ENCODE data around the gene MTR.

Gene MTR

GRCh38 chr1:236862615-236863211, 67.6 kb downstream of the MTR start:
- Histone ChIP-seq H3K4me3 (ENCODE audit: low read length) (no peak overlapping the region), H2AFZ (ENCODE audit: low read depth, low read length) (no peak overlapping the region), H3K27me3 (ENCODE audit: low read depth, low read length) (no peaks in the 10 kb centered on the region), H3K36me3 (replicated peaks; ENCODE audit: low read depth, low read length) (peaks cover 65% of the 10 kb centered on the region), H3K4me1 (ENCODE audit: low read length) (no peaks in the 10 kb centered on the region), H4K20me1 (ENCODE audit: insufficient read depth, low read length) (no peaks in the 10 kb centered on the region), H3K9me3 (ENCODE audit: insufficient read depth, low read length) (no peaks in the 10 kb centered on the region), H3K9ac (ENCODE audit: low read length) (no peak overlapping the region), H3K79me2 (ENCODE audit: low read length) (no peaks in the 10 kb centered on the region), H3K4me2 (ENCODE audit: low read length) (no peak overlapping the region), H3K27ac (ENCODE audit: low read length) (no peak overlapping the region)
- TF ChIP-seq, protein P1, sequence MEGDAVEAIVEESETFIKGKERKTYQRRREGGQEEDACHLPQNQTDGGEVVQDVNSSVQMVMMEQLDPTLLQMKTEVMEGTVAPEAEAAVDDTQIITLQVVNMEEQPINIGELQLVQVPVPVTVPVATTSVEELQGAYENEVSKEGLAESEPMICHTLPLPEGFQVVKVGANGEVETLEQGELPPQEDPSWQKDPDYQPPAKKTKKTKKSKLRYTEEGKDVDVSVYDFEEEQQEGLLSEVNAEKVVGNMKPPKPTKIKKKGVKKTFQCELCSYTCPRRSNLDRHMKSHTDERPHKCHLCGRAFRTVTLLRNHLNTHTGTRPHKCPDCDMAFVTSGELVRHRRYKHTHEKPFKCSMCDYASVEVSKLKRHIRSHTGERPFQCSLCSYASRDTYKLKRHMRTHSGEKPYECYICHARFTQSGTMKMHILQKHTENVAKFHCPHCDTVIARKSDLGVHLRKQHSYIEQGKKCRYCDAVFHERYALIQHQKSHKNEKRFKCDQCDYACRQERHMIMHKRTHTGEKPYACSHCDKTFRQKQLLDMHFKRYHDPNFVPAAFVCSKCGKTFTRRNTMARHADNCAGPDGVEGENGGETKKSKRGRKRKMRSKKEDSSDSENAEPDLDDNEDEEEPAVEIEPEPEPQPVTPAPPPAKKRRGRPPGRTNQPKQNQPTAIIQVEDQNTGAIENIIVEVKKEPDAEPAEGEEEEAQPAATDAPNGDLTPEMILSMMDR (IDR thresholded peaks at IDR 0.05; ENCODE audit: low read depth, low read length), result no peak
- no peak for TF ChIP-seq EZH2phosphoT487 (IDR thresholded peaks at IDR 0.05; ENCODE audit: low read depth)

DNA sequence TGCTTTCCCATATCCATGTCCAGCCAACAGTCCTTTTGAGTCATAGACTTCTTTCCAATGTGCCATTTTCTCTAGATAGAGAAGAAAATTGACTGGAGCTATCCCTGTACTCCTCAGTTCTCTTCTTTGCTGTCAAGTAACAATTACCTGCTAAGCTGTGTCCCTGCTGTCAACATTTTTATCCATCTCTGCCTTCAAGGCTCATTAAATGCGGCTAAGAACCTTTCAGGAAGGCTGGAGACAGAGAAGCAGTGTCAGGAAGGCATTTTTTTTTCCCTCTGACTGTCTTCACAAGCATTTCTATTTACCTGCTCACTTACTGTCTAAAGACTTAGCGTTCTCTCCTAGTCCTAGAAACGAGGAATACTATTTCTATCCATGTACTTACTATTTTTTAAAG, 69.1 kb downstream of the MTR start:
- no peak overlapping the region for H2AFZ ChIP-seq (ENCODE audit: low read depth, low read length)
- no peak overlapping the region for H3K9ac ChIP-seq (ENCODE audit: low read length)
- no peak overlapping the region for H3K4me2 ChIP-seq (ENCODE audit: low read length)
- H3K79me2 ChIP-seq (ENCODE audit: low read length), result no peaks in the 10 kb centered on the region
- H4K20me1 ChIP-seq (ENCODE audit: insufficient read depth, low read length), result no peaks in the 10 kb centered on the region
- H3K4me1 ChIP-seq (ENCODE audit: low read length), result no peaks in the 10 kb centered on the region
- H3K27ac ChIP-seq (ENCODE audit: low read length), result no peak overlapping the region
- H3K36me3 ChIP-seq (replicated peaks; ENCODE audit: low read depth, low read length), result peaks cover 61% of the 10 kb centered on the region
- H3K4me3 ChIP-seq (ENCODE audit: low read length), result no peak overlapping the region
- H3K9me3 ChIP-seq (ENCODE audit: insufficient read depth, low read length), result no peaks in the 10 kb centered on the region
- H3K27me3 ChIP-seq (ENCODE audit: low read depth, low read length), result no peaks in the 10 kb centered on the region
- TF ChIP-seq EZH2phosphoT487 (IDR thresholded peaks at IDR 0.05; ENCODE audit: low read depth), result no peak

DNA sequence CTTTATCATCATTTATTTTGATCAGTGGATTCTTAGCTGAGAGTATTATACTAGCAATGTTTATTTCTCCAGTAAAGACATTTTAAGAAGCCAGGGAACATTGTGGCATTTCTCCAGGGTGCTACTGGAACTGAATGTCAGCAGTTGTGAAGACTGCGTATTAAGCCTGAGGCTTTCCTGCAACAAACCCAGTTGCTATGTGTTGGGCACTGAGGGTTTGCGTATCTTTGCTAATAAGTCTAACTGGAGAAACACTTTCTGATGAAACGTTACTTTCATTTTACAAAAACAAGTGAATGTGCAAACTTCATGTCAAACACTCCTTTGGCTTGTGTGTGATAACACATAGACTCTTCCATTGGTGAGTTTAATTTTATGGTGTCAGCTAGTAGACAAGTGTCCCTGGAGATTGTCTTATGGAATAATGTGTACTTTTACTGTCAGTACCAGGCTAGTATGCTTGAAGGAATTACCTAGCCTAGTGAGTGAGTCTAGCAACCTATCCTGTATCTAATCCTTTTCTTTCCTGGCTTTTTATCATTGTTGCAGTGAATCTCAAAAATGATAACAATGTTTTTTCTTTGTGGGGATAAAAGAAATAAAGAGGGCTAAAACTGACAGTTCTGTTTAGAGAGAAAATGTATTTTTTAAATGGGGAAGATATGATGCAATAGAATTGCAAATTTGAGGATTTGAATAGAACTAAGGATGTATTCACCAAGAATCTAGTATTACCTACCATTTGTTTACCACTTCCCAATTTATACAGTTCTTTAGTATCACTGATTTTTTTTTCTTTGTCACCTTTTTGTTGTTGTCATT, 70.1 kb downstream of the MTR start:
- no peak overlapping the region for H3K9ac ChIP-seq (ENCODE audit: low read length)
- no peak overlapping the region for H3K27ac ChIP-seq (ENCODE audit: low read length)
- no peaks in the 10 kb centered on the region for H3K27me3 ChIP-seq (ENCODE audit: low read depth, low read length)
- no peak overlapping the region for H2AFZ ChIP-seq (ENCODE audit: low read depth, low read length)
- H3K4me2 ChIP-seq (ENCODE audit: low read length), result no peak overlapping the region
- no peak for TF ChIP-seq EZH2phosphoT487 (IDR thresholded peaks at IDR 0.05; ENCODE audit: low read depth)
- TF ChIP-seq, protein P1 (IDR thresholded peaks at IDR 0.05; ENCODE audit: low read depth, low read length), result no peak
- H3K79me2 ChIP-seq (ENCODE audit: low read length), result no peaks in the 10 kb centered on the region
- H3K36me3 ChIP-seq (replicated peaks; ENCODE audit: low read depth, low read length), result peaks cover 61% of the 10 kb centered on the region
- no peaks in the 10 kb centered on the region for H3K9me3 ChIP-seq (ENCODE audit: insufficient read depth, low read length)
- no peak overlapping the region for H3K4me3 ChIP-seq (ENCODE audit: low read length)
- peaks cover 6% of the 10 kb centered on the region for H3K4me1 ChIP-seq (ENCODE audit: low read length)
- no peaks in the 10 kb centered on the region for H4K20me1 ChIP-seq (ENCODE audit: insufficient read depth, low read length)

GRCh38 chr1:236865818-236866155, 70.7 kb downstream of the MTR start:
- TF ChIP-seq, protein P1 (IDR thresholded peaks at IDR 0.05; ENCODE audit: low read depth, low read length), result no peak
- TF ChIP-seq EZH2phosphoT487 (IDR thresholded peaks at IDR 0.05; ENCODE audit: low read depth), result no peak
- Histone ChIP-seq H3K4me3 (ENCODE audit: low read length) (no peak overlapping the region), H3K9me3 (ENCODE audit: insufficient read depth, low read length) (no peaks in the 10 kb centered on the region), H3K4me2 (ENCODE audit: low read length) (no peak overlapping the region), H3K4me1 (ENCODE audit: low read length) (peaks cover 12% of the 10 kb centered on the region), H4K20me1 (ENCODE audit: insufficient read depth, low read length) (no peaks in the 10 kb centered on the region), H3K27ac (ENCODE audit: low read length) (no peak overlapping the region), H3K79me2 (ENCODE audit: low read length) (no peaks in the 10 kb centered on the region), H2AFZ (ENCODE audit: low read depth, low read length) (no peak overlapping the region), H3K36me3 (replicated peaks; ENCODE audit: low read depth, low read length) (peaks cover 55% of the 10 kb centered on the region), H3K9ac (ENCODE audit: low read length) (no peak overlapping the region), H3K27me3 (ENCODE audit: low read depth, low read length) (no peaks in the 10 kb centered on the region)
